Glomerular endothelial cell (primary cell): ENCODE data around the gene TBC1D19. TPM values are rescaled to one million over a fixed set of nuclear protein-coding genes. Genes with fewer than 3 reads are reported as not detected.

Source experiments
- DNase-seq: peaks from one replicate; pipeline ENCODE4 v3.0.0-alpha.2; 2011; ENCODE audit warnings: low read depth, low spot score; ENCODE audit errors: extremely low read depth
- total RNA-seq: library from RNA; depleted of rRNA; stranded (reverse); fragments of >200 nt; gene quantifications from 2 replicates; pipeline ENCODE4 v1.2.3, GENCODE V29; 2015

Gene TBC1D19
- total RNA-seq, 1 donor from 2014 or later = 14.6 TPM

DNA sequence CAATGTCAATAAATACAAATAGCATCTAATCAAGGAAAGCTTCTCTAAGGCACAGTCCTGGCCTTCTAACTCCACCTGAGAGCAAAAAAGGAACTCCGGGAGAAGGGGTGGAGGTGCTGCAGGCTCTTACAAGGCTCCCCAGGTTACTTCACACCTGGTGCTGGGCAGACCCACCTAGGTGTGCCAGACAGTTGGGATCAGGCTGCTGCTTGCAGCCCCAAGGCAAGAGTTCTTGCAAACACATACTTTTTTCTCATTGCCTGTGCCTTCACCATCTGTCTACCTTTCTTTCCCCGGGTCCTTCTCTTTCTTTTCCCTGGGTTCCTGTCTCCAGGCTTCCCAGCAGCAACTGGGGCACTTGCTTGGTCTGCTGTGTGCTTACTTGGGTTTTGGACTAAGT is 195.3 kb downstream of the TBC1D19 start:
- DNase-seq = no peak

DNA sequence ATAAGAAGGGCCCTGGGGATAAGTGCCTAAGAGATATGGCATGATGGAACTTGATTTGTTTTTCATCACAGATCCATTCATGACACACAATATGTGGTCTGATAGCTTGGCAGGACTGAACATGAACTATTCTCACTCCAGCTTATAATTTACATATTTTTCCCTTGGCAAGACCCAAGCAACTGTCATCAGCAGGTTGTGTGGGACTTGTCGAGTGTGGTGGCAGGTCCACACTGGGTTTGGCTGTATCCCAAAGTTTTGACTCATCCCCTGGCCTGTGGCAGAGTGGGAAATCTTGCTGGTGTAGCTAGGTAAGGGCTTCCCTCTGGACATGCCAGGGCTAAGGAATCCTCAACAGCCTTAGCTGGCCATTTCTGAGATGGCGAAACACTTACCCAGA is 195.8 kb downstream of the TBC1D19 start:
- DNase-seq = no peak

DNA sequence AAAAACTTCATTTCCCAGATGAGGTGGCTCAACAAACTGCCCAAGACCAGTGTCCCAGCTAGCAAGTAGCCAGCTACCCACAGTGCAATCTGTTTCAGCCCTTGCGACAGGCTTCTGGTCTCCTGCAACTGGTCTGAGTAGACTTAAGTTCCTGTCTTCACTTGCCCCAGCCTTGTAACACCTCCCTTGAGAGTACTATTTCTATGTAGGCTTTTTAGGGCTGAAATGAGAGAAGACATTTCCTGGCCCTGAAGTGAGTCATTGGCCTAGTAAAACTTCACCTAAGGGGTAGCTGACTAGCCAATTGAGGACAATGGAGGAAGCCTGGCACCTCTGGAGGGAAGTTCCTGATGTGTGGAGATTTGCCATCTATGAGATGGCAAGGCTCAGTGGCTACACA is 196.7 kb downstream of the TBC1D19 start:
- no peak for DNase-seq

DNA sequence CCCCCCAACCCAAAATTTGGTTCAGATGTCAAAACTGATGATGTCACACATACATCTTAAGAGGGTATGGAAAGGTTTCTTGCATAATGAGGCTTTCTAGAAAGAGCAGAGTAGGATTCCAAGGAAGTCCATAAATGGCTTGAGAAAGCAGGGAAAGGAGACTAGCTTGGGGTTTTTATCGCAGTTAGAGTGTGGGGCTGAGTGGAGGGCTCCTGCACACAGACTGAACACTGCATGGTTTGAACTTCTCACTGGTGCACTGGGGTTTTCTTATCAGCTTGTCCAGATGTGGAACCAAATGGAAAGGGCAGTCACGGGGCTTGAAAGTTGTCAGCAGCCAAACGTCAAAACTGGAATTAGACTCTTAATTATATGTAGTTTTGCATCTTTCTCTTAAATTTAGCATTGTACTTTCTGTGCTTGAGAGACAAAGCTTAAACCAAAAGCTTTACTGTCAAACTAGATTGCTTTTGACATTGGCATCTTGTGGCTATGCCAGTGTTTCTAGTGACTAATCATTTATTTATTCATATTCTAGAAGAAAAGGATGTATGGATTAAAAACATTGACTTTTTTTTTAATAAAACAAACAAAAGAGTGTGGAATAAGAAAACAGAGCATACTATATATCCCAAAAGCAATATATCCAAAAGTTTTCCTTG is 198.4 kb downstream of the TBC1D19 start:
- DNase-seq = no peak

DNA sequence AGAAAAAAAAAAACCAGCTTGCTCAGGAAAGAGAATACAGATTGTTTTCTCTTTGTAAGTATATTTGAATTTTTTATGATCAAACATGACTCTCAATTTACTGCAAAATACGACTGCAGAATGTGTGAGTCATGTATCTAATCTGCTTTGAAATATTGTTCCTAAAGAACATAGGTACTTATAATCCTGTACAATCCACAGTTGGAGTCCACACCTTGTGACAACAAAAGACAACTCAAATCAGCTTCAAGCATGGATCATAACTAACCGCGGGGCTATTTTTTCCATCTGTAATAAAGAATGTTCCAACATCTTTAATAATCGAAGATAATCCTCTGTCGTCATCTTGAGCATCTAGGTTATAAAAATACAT is 198.9 kb downstream of the TBC1D19 start:
- no peak for DNase-seq

DNA sequence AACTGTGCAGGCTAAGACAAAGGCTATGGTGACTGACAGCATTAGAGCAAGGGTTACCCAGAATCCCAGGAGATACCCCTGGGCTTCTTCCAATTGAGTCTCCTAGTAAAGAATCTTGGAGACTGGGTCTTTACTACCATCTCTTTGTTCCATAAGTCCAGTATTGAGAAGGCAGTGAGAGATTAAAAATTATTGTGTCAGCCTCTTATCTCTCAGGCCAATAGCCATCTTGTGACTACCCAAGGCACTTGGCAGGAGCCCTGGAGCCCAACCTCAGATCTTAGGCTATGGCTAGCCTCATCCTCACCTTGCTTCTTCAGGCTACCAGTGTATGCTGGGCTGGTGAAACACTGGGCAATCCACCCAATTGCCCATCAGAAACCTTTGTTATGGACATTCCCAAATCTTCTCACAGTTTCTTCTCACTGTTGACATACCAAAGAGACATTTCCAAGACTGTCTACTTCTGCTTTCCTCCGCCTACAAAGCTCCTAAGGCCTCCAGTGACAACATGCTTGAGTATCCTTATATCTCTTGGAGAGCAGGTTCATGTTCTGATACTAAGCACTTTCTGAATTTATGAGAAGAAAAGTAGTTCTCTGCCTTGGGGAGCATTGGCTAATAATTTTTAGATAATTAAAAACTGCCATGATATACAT is 200.5 kb downstream of the TBC1D19 start:
- no peak for DNase-seq

- DNase-seq = no peak
Observed at GRCh38 chr4:26785312-26785711, 201.4 kb downstream of the TBC1D19 start.

DNA sequence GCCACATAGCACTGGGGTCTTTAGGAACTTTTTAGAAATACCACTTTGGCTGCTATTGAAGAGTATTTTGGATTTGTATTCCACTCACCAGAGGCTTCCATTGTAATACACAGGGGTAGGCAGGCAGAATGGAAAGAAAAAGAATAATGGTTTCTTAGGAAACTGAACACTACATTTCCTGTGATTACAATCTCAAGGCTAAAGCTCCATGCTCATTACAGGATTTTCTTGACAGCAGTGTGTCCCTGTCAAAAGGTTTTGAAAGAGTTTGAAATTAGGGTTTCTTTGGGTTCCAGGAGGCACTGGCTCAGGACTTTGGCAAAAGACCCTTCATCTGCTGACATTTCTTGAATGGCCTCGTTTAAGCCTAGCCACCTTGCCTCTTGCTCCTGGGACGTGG is 201.9 kb downstream of the TBC1D19 start:
- DNase-seq = no peak

GRCh38 chr4:26786916-26787315 is 203.0 kb downstream of the TBC1D19 start:
- no peak for DNase-seq

DNA sequence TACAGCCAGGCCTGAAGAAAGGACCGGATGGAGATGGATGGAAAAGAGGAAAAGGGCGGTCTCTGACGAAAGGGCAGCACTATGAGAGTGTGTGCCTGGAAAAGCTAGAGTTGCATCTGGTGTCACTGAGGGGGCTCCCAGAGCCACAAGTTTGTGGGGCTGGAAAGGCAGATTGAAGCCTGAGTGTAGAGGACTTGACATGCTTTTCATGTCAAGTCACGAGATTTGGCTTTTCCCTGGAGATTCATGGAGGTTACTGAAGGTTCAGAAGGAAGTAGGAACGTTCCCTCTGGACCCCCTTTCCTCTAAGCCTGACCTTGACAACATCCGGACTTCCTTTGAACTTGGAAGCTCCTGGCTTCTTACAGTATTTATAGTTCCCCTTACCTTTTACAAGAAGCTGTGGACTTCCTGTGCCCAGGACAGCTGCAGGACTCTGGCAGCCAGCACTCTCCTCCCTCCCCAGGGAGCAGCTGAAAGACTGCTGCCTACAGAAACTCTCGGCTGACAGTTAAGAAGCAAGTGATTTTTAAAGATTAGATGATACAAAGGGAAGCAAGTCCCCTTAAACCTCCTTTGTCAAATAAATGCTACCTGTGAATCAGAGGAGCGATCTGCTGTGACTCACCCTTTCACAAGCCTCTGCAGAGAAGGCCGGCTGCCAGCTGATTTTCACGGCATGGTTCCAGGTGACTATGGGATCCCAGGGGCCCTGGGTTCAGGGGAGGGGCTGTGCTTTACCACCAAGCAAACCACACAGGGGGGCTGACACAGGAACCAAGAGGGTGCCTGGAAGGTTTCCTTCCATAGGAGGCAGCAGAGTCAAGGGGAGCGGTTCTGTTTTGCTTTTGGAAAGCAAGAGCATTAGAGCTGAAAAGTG is 203.8 kb downstream of the TBC1D19 start:
- DNase-seq = no peak

- no peak for DNase-seq
Observed at GRCh38 chr4:26788341-26788733, 204.5 kb downstream of the TBC1D19 start.

- no peak for DNase-seq
Observed at GRCh38 chr4:26789208-26789607, 205.3 kb downstream of the TBC1D19 start.

GRCh38 chr4:26791346-26791745 is 207.5 kb downstream of the TBC1D19 start:
- no peak for DNase-seq

- DNase-seq = no peak
Observed at GRCh38 chr4:26792639-26793038, 208.8 kb downstream of the TBC1D19 start.

- no peak for DNase-seq
Observed at GRCh38 chr4:26793735-26794134, 209.9 kb downstream of the TBC1D19 start.

DNA sequence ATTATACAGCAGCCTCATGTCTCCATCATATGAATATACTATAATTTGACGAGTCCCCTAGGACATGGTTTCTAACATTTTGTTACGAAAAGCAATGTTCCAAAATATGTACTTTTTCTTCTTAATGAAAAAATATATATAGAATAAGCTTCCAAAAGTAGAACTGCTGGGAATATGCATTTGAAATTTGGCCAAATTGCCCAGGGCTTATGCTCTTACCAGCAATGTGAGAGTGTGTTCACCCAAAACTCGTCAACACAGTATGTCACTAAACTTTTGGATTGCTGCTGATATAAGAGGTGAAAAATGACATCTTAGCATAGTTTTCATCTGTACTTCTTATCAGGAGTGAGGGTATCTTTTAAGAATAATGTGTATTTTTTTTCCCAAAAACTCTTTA is 212.2 kb downstream of the TBC1D19 start:
- no peak for DNase-seq

GRCh38 chr4:26802790-26803189 is 218.9 kb downstream of the TBC1D19 start:
- DNase-seq = no peak

- no peak for DNase-seq
Observed at GRCh38 chr4:26803211-26803861, 219.5 kb downstream of the TBC1D19 start.

- DNase-seq = no peak
Observed at GRCh38 chr4:26804451-26804850, 220.6 kb downstream of the TBC1D19 start.

- DNase-seq = no peak
Observed at GRCh38 chr4:26804925-26805324, 221.0 kb downstream of the TBC1D19 start.
